IMR-90 (cell line): Measurements from ENCODE around the gene RPS23. TPM values are rescaled to one million over a fixed set of nuclear protein-coding genes. Genes with fewer than 3 reads are reported as not detected.

Experiments used
- microRNA-seq, 2 experiments: library from miRNA; stranded (forward) in 1 of 2; unstranded in 1 of 2; fragments of 10-50 nt in 1 of 2; fragments of <30 nt in 1 of 2; gene quantifications in 1 of 2; microRNA quantifications in 1 of 2; one replicate each; pipeline versions ENCODE3 to v1.1.0; 2013 to 2020; ENCODE audit not compliant: insufficient read depth in 1 of 2, insufficient read length in 1 of 2, unreplicated experiment in 1 of 2
- polyA plus RNA-seq, 3 experiments: library from polyadenylated mRNA; depleted of rRNA; stranded (reverse); fragments of >200 nt; gene quantifications; 2 replicates each; pipeline ENCODE4 v1.2.3, GENCODE V29; 2012; ENCODE audit warnings: low replicate concordance in 1 of 3
- small RNA-seq, 5 experiments: library from RNA; depleted of rRNA; stranded (forward); fragments of <200 nt; gene quantifications; one replicate each; pipeline ENCODE3, GENCODE V24; 2012
- total RNA-seq: library from RNA; depleted of rRNA; stranded (reverse); fragments of >200 nt; gene quantifications from 2 replicates; pipeline ENCODE4 v1.2.3, GENCODE V29; 2012

The RPS23 gene
- total and polyA plus RNA-seq, 2 of the 4 experiments (the other 2 are of a cell fraction) = 3,186 to 3,318 TPM

Small RNA genes lying within 50 kb of the gene (microRNA-seq; reads per million reads assigned to microRNA genes)
- not detected for gene AC010598.1 (ENCODE audit: insufficient read depth, insufficient read length)

Small RNA genes lying within 50 kb of the gene (small RNA-seq; reads per million reads assigned to genes)
- 0 to 0.07 (median 0) reads per million in 5 experiments for gene AC010598.1
